Pancreas (tissue), 10 donors: ENCODE results near the gene CERS3. TPM values are rescaled to one million over a fixed set of nuclear protein-coding genes. Genes with fewer than 3 reads are reported as not detected.

Experiments used
- ATAC-seq, 4 donors: fragments of 200-7000 bp; cut with Tn5 transposase; one replicate each; pipeline versions ENCODE4 v1.8.0 to v1.9.1; 2020; ENCODE audit warnings: mild to moderate bottlenecking in 4 of 4, moderate library complexity in 4 of 4
- DNase-seq, 6 donors: peaks; one replicate each; pipeline ENCODE4 v3.0.0-alpha.2; 2020
- FAIRE-seq: peaks from 2 replicates; lab custom pipeline; 2012; peaks lifted over from hg19 to GRCh38; lab: Jason Lieb, UNC
- H3K27ac ChIP-seq, 4 donors: fragments of 200-600 bp; sonication (generic); 1 replicate in 3 of 4; 2 replicates in 1 of 4; pipeline versions ENCODE4 v1.5.0 to v1.8.0; 2020
- H3K27me3 ChIP-seq, 4 donors: fragments of 200-600 bp; one replicate each; pipeline ENCODE4 v1.8.0; 2021
- H3K36me3 ChIP-seq, 3 donors: fragments of 200-600 bp; sonication (generic) in 1 of 3; one replicate each; pipeline versions ENCODE4 v1.5.0 to v1.8.0; 2020 to 2021
- H3K4me1 ChIP-seq, 3 donors: fragments of 200-600 bp; one replicate each; pipeline ENCODE4 v1.8.0; 2021
- H3K4me3 ChIP-seq, 4 donors: fragments of 200-600 bp; sonication (generic) in 2 of 4; one replicate each; pipeline versions ENCODE4 v1.5.0 to v1.8.0; 2020 to 2021
- H3K9me3 ChIP-seq, 4 donors: fragments of 200-600 bp; one replicate each; pipeline ENCODE4 v1.8.0; 2021
- CTCF ChIP-seq, 4 donors: fragments of 200-600 bp; sonication (generic) in 3 of 4; IDR thresholded peaks; one replicate each; pipeline versions ENCODE4 v1.5.0 to v1.8.0; 2021; ENCODE audit warnings: antibody characterized with exemption in 4 of 4
- WGBS, 2 donors: extraction: QIAGEN DNeasy Blood & Tissue Kit; methylation state at CpG; one replicate each; pipeline ENCODE4 v1.1.7; 2013; 5-methylcytosine and 5-hydroxymethylcytosine counted together
- intact Hi-C, 3 donors: fragments of 100-400 bp; cut with DNase I; formaldehyde crosslinking; loops; one replicate each; pipeline versions ENCODE4 v1.11.1 to v1.14.2; 2022
- polyA plus RNA-seq, 2 donors: library from polyadenylated mRNA; stranded (reverse); fragments of 200-250 nt; gene quantifications; one replicate each; pipeline ENCODE4 v1.2.3, GENCODE V29; 2013
- total RNA-seq, 6 donors: library from RNA; stranded (reverse); fragmentation: NEBNext Ultra II Directional in 4 of 6; extraction: Animal tissue kit (Norgen Biotek cat#: 25700) in 4 of 6; gene quantifications; one replicate each; pipeline versions ENCODE4 v1.2.1 to v1.2.4, GENCODE V29; 2021 to 2023
- donor health status: healthy with polysubstance abuse.
- donor health status: DM: no; HTN: no; CAD: no; lungs with moderate emphysema.
- donor health status: DM: no; HTN: no; CAD: no.
- donor health status: control.
- donor health status: control.
- donor health status: Bipolar disorder and iron deficiency.
- donor health status: DM: yes; HTN: yes; CAD: no.
- donor health status: DM: no; HTN: no; CAD: no.
- donor health status: DM: no; HTN: no; CAD: no.
- donor health status: DM: yes; HTN: yes; CAD: no.

The CERS3 gene
- total and polyA plus RNA-seq, 8 donors: 0.07 to 0.19 TPM; not detected in 6

GRCh38 chr15:100516643-100517512 lies 11.9 kb downstream of the CERS3 start:
- intact Hi-C loops: no loop called here
- TF ChIP-seq CTCF (IDR thresholded peaks at IDR 0.05): no peak
- ATAC-seq (peak; percentile 72 to 78 (median 75)), DNase-seq (peak in 3 of 6 donors; percentile 5 to 19 (median 19)), FAIRE-seq (no peak)
- no peaks in the 10 kb centered on the region for H3K27me3 ChIP-seq
- 46 to 51% methylated on average over 5 of the region's 5 CpGs for WGBS, 2 donors
- no peaks in the 10 kb centered on the region for H3K36me3 ChIP-seq
- H3K4me3 ChIP-seq: no peak overlapping the region
- no peak overlapping the region for H3K27ac ChIP-seq
- no peaks in the 10 kb centered on the region for H3K9me3 ChIP-seq
- H3K4me1 ChIP-seq: peaks cover 0 to 12% (median 11%) of the 10 kb centered on the region in 3 donors

- H3K9me3 ChIP-seq: no peaks in the 10 kb centered on the region
- no peak overlapping the region for H3K4me3 ChIP-seq
- TF ChIP-seq CTCF (IDR thresholded peaks at IDR 0.05): no peak
- H3K27me3 ChIP-seq: no peaks in the 10 kb centered on the region
- FAIRE-seq (no peak), ATAC-seq (no peak), DNase-seq (no peak)
- H3K4me1 ChIP-seq: peaks cover 0 to 11% (median 8%) of the 10 kb centered on the region in 3 donors
- no peak overlapping the region for H3K27ac ChIP-seq
- intact Hi-C loops: no loop called here
- H3K36me3 ChIP-seq: no peaks in the 10 kb centered on the region
- WGBS, 2 donors: 76 to 86% methylated on average over 4 of the region's 4 CpGs
These were observed 13.0 kb downstream of the CERS3 start for GRCh38 chr15:100515758-100516157.

- FAIRE-seq: no peak
- Histone ChIP-seq H3K36me3 (no peaks in the 10 kb centered on the region), H3K9me3 (no peaks in the 10 kb centered on the region), H3K27ac (no peak overlapping the region), H3K4me3 (no peak overlapping the region), H3K27me3 (no peaks in the 10 kb centered on the region), H3K4me1 (no peaks in the 10 kb centered on the region)
- no peak for ATAC-seq
- no peak for DNase-seq
- 67 to 73% methylated on average over 7 of the region's 7 CpGs for WGBS, 2 donors
- intact Hi-C loops: no loop called here
- TF ChIP-seq CTCF (IDR thresholded peaks at IDR 0.05): no peak
These were observed 20.0 kb downstream of the CERS3 start for GRCh38 chr15:100508641-100509300.

- ATAC-seq (peak in 3 of 4 donors; percentile 27 to 59 (median 55)), DNase-seq (peak in 2 of 6 donors; percentile 9 to 22), FAIRE-seq (no peak)
- intact Hi-C loops: no loop called here
- no peaks in the 10 kb centered on the region for H3K27me3 ChIP-seq
- no peak overlapping the region for H3K27ac ChIP-seq
- H3K36me3 ChIP-seq: no peaks in the 10 kb centered on the region
- no peaks in the 10 kb centered on the region for H3K9me3 ChIP-seq
- H3K4me3 ChIP-seq: no peak overlapping the region
- no peak for TF ChIP-seq CTCF (IDR thresholded peaks at IDR 0.05)
- no peaks in the 10 kb centered on the region for H3K4me1 ChIP-seq
- WGBS, 2 donors: 26 to 36% methylated on average over 3 of the region's 3 CpGs
These were observed 26.1 kb downstream of the CERS3 start for GRCh38 chr15:100502651-100503050.
